Left ventricle myocardium inferior (tissue), 1 donor: Measurements from ENCODE around the gene COL23A1. TPM values are rescaled to one million over a fixed set of nuclear protein-coding genes. Genes with fewer than 3 reads are reported as not detected.

Source experiments
- DNase-seq: peaks from one replicate; pipeline ENCODE4 v3.0.0-alpha.2; 2020
- H3K27ac ChIP-seq: fragments of 200-600 bp; replicated peaks from 2 replicates; pipeline ENCODE4 v1.8.0; 2021
- H3K27me3 ChIP-seq: fragments of 200-600 bp; 2 replicates; pipeline ENCODE4 v1.8.0; 2021; ENCODE audit warnings: low read depth
- H3K36me3 ChIP-seq: fragments of 200-600 bp; 2 replicates; pipeline ENCODE4 v1.8.0; 2021
- H3K4me1 ChIP-seq: fragments of 200-600 bp; 2 replicates; pipeline ENCODE4 v1.8.0; 2021
- H3K4me3 ChIP-seq: fragments of 200-600 bp; 2 replicates; pipeline ENCODE4 v1.8.0; 2021; ENCODE audit warnings: mild to moderate bottlenecking, moderate library complexity
- H3K9me3 ChIP-seq: fragments of 200-600 bp; replicated peaks from 2 replicates; pipeline ENCODE4 v1.8.0; 2021
- CTCF ChIP-seq: fragments of 200-600 bp; IDR thresholded peaks from 2 replicates; pipeline ENCODE4 v1.8.0; 2021; ENCODE audit warnings: antibody characterized with exemption, mild to moderate bottlenecking, borderline replicate concordance
- intact Hi-C: fragments of 100-400 bp; cut with micrococcal nuclease; formaldehyde crosslinking; loops from one replicate; pipeline ENCODE4 v1.11.0; 2022
- total RNA-seq: library from RNA; stranded (reverse); fragmentation: NEBNext Ultra II Directional; extraction: Animal tissue kit (Norgen Biotek cat#: 25700); gene quantifications from one replicate; pipeline ENCODE4 v1.2.1, GENCODE V29; 2021
- donor health status: DM: no; HTN: yes; CAD: no; lungs with severe emphysema.

The COL23A1 gene
- total RNA-seq, 1 donor from 2014 or later, result 27.4 TPM

GRCh38 chr5:178434851-178435250, 155.3 kb downstream of the COL23A1 start:
- Histone ChIP-seq H3K4me3 (peak overlapping the region; percentile 27), H3K27me3 (peaks cover 15% of the 10 kb centered on the region), H3K9me3 (no peaks in the 10 kb centered on the region), H3K27ac (peak overlapping the region; percentile 63), H3K4me1 (peaks cover 15% of the 10 kb centered on the region), H3K36me3 (no peaks in the 10 kb centered on the region)
- DNase-seq, result peak; percentile 67
- TF ChIP-seq CTCF, result no peak
- intact Hi-C loops, result no loop called here

- H3K4me1 ChIP-seq, result peaks cover 18% of the 10 kb centered on the region
- H3K36me3 ChIP-seq, result no peaks in the 10 kb centered on the region
- TF ChIP-seq CTCF, result no peak
- peak overlapping the region; percentile 63 for H3K27ac ChIP-seq
- H3K27me3 ChIP-seq, result peaks cover 15% of the 10 kb centered on the region
- H3K4me3 ChIP-seq, result peak overlapping the region; percentile 27
- no peaks in the 10 kb centered on the region for H3K9me3 ChIP-seq
- DNase-seq, result no peak
- intact Hi-C loops, result no loop called here
Observed at GRCh38 chr5:178434016-178434761, 156.0 kb downstream of the COL23A1 start.

GRCh38 chr5:178433273-178433775, 156.9 kb downstream of the COL23A1 start:
- intact Hi-C loops, result no loop called here
- Histone ChIP-seq H3K36me3 (no peaks in the 10 kb centered on the region), H3K27ac (no peak overlapping the region), H3K4me1 (peaks cover 26% of the 10 kb centered on the region), H3K27me3 (peaks cover 15% of the 10 kb centered on the region), H3K9me3 (no peaks in the 10 kb centered on the region), H3K4me3 (no peak overlapping the region)
- DNase-seq, result no peak
- TF ChIP-seq CTCF, result no peak

GRCh38 chr5:178432421-178433272, 157.5 kb downstream of the COL23A1 start:
- intact Hi-C loops, result no loop called here
- Histone ChIP-seq H3K27ac (no peak overlapping the region), H3K4me1 (peaks cover 32% of the 10 kb centered on the region), H3K9me3 (no peaks in the 10 kb centered on the region), H3K4me3 (no peak overlapping the region), H3K27me3 (peaks cover 14% of the 10 kb centered on the region), H3K36me3 (no peaks in the 10 kb centered on the region)
- TF ChIP-seq CTCF, result no peak
- no peak for DNase-seq

- Histone ChIP-seq H3K36me3 (no peaks in the 10 kb centered on the region), H3K4me1 (peaks cover 33% of the 10 kb centered on the region), H3K4me3 (no peak overlapping the region), H3K27ac (no peak overlapping the region), H3K9me3 (no peaks in the 10 kb centered on the region), H3K27me3 (peaks cover 6% of the 10 kb centered on the region)
- DNase-seq, result no peak
- intact Hi-C loops, result no loop called here
- TF ChIP-seq CTCF, result no peak
Observed at GRCh38 chr5:178431782-178432165, 158.4 kb downstream of the COL23A1 start.
